ENCODE results near the gene ZFY. TPM values are rescaled to one million over a fixed set of nuclear protein-coding genes. Genes with fewer than 3 reads are reported as not detected.

Gene ZFY
- total and polyA plus RNA-seq, 2 of the 13 experiments (the other 11 are each of a cell fraction or from before 2014, with no cell fraction given) = 3.3 to 17.1 TPM

DNA sequence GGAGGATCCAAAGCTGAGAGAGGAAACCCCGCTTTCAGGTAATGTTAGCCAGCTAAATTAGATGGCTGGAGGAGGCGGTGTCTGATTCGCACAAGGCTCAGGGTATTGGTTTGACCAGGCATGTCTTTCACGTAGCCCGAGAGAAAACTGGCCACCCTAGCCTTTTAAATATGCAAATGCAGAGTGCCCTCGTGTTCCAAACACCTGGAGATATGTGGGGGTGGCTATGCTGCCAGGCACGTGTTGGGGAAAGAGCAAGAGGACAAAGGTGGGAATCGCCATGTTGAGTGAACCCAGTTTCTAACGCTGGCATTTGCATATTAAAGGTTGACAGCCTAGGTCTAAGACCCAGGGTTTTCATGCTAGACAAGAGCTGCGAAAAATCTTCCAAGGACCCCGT is 84.4 kb downstream of the ZFY start:
- Histone ChIP-seq H3K27ac (ENCODE audit: extremely low read length, insufficient read depth, low read length) (no peak overlapping the region), H4K20me1 (ENCODE audit: insufficient read depth, low read length) (no peaks in the 10 kb centered on the region), H3K4me1 (ENCODE audit: insufficient read depth, low read length) (no peaks in the 10 kb centered on the region; the same call in 1 of the 2 replicates), H3K27me3 (ENCODE audit: control insufficient read depth in 1 of 2, insufficient read depth in 2 of 2, low read length in 2 of 2) (no peaks in the 10 kb centered on the region), H3K79me2 (ENCODE audit: insufficient read depth, low read length) (no peaks in the 10 kb centered on the region), H3K9me3 (ENCODE audit: low read length) (no peaks in the 10 kb centered on the region), H3K4me2 (ENCODE audit: low read depth, low read length) (no peak overlapping the region), H3K36me3 (replicated peaks in 1 of 2; ENCODE audit: control insufficient read depth in 1 of 2, insufficient read depth in 2 of 2, low read length in 2 of 2) (no peaks in the 10 kb centered on the region), H3K4me3 (replicated peaks in 1 of 3; ENCODE audit: insufficient read depth in 1 of 3, low read depth in 2 of 3, low read length in 3 of 3) (no peak overlapping the region), H2AFZ (ENCODE audit: low read length) (no peak overlapping the region), H3K9ac (ENCODE audit: insufficient read depth, low read depth, low read length) (no peak overlapping the region)
- in situ Hi-C loops (cut with HindIII; ENCODE audit: extremely low pct_ligation_motif_present, low pct_unique_long_range_greater_than_20kb) (no loop called here), intact Hi-C loops (cut with micrococcal nuclease; ENCODE audit: unreplicated experiment) (no loop called here)
- BruUV-seq (replicated peaks) = no TSS peak
- TF ChIP-seq, protein P1, sequence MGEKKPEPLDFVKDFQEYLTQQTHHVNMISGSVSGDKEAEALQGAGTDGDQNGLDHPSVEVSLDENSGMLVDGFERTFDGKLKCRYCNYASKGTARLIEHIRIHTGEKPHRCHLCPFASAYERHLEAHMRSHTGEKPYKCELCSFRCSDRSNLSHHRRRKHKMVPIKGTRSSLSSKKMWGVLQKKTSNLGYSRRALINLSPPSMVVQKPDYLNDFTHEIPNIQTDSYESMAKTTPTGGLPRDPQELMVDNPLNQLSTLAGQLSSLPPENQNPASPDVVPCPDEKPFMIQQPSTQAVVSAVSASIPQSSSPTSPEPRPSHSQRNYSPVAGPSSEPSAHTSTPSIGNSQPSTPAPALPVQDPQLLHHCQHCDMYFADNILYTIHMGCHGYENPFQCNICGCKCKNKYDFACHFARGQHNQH (CRISPR knock-in tag; IDR thresholded peaks at IDR 0.05) = no peak
- TF ChIP-seq, protein P2, sequence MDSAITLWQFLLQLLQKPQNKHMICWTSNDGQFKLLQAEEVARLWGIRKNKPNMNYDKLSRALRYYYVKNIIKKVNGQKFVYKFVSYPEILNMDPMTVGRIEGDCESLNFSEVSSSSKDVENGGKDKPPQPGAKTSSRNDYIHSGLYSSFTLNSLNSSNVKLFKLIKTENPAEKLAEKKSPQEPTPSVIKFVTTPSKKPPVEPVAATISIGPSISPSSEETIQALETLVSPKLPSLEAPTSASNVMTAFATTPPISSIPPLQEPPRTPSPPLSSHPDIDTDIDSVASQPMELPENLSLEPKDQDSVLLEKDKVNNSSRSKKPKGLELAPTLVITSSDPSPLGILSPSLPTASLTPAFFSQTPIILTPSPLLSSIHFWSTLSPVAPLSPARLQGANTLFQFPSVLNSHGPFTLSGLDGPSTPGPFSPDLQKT (CRISPR knock-in tag; IDR thresholded peaks at IDR 0.05; ENCODE audit: borderline replicate concordance) = no peak
- no peak for TF ChIP-seq HOXA7 (CRISPR knock-in tag; IDR thresholded peaks at IDR 0.05)
- TF ChIP-seq ZSCAN20 (CRISPR knock-in tag; IDR thresholded peaks at IDR 0.05; ENCODE audit: borderline replicate concordance) = no peak
- no peak for TF ChIP-seq TMF1 (CRISPR knock-in tag; IDR thresholded peaks at IDR 0.05; ENCODE audit: low read depth)
- TF ChIP-seq, protein P3, sequence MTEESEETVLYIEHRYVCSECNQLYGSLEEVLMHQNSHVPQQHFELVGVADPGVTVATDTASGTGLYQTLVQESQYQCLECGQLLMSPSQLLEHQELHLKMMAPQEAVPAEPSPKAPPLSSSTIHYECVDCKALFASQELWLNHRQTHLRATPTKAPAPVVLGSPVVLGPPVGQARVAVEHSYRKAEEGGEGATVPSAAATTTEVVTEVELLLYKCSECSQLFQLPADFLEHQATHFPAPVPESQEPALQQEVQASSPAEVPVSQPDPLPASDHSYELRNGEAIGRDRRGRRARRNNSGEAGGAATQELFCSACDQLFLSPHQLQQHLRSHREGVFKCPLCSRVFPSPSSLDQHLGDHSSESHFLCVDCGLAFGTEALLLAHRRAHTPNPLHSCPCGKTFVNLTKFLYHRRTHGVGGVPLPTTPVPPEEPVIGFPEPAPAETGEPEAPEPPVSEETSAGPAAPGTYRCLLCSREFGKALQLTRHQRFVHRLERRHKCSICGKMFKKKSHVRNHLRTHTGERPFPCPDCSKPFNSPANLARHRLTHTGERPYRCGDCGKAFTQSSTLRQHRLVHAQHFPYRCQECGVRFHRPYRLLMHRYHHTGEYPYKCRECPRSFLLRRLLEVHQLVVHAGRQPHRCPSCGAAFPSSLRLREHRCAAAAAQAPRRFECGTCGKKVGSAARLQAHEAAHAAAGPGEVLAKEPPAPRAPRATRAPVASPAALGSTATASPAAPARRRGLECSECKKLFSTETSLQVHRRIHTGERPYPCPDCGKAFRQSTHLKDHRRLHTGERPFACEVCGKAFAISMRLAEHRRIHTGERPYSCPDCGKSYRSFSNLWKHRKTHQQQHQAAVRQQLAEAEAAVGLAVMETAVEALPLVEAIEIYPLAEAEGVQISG (CRISPR knock-in tag; IDR thresholded peaks at IDR 0.05) = no peak
- TF ChIP-seq CHD2 (IDR thresholded peaks at IDR 0.05; ENCODE audit: low read depth, low read length) = no peak
- no peak for TF ChIP-seq ZNF792 (CRISPR knock-in tag; IDR thresholded peaks at IDR 0.05)
- TF ChIP-seq REL (CRISPR knock-in tag; conservative IDR thresholded peaks at IDR 0.05) = no peak
- TF ChIP-seq ZNF468 (CRISPR knock-in tag; IDR thresholded peaks at IDR 0.05) = no peak
- TF ChIP-seq SRSF4 (IDR thresholded peaks at IDR 0.05; ENCODE audit: low read depth, low read length, poor library complexity, severe bottlenecking) = no peak
- TF ChIP-seq ZNF367 (CRISPR knock-in tag; IDR thresholded peaks at IDR 0.05; ENCODE audit: borderline replicate concordance) = no peak
- TF ChIP-seq ELF4 (CRISPR knock-in tag; IDR thresholded peaks at IDR 0.05; ENCODE audit: borderline replicate concordance) = no peak
- DNase-seq (ENCODE audit: low spot score) = no peak
- ChIA-PET POLR2A (no interaction called here), CTCF (ENCODE audit: low intra/inter-chr PET ratio, low total read pairs) (no interaction called here)
- FAIRE-seq = no peak
- no peak for ATAC-seq
- 76% methylated on average over 11 of the region's 11 CpGs for WGBS (ENCODE audit: low lambda C conversion rate)

Measured in HepG2 (cell line).